GM21529 (cell line): Measurements from ENCODE around the gene CPLANE1.
A peak's percentile ranks its signal among the peaks of the same experiment; 100 is the strongest.
"Not testable (repeated sequence)": the region's sequence is repeated elsewhere in the genome, so short reads cannot be mapped to it uniquely, and the experiment has no call there.

Source experiments
- ATAC-seq: cut with Tn5 transposase; IDR thresholded peaks from one replicate; pipeline ENCODE4 v1.9.1; 2021; ENCODE audit not compliant: unreplicated experiment

Gene CPLANE1

GRCh38 chr5:37121465-37121864 is 127.7 kb downstream of the CPLANE1 start:
- ATAC-seq, result no peak

GRCh38 chr5:37121027-37121426 is 128.1 kb downstream of the CPLANE1 start:
- ATAC-seq, result no peak

- ATAC-seq, result no peak
Observed at GRCh38 chr5:37120270-37120669, 128.9 kb downstream of the CPLANE1 start.

- ATAC-seq, result no peak
Observed at GRCh38 chr5:37116359-37116758, 132.8 kb downstream of the CPLANE1 start.

GRCh38 chr5:37112383-37112991 is 136.7 kb downstream of the CPLANE1 start:
- ATAC-seq, result peak; percentile 33

GRCh38 chr5:37111426-37112382 is 137.5 kb downstream of the CPLANE1 start:
- ATAC-seq, result peak; percentile 92

GRCh38 chr5:37110135-37110534 is 139.0 kb downstream of the CPLANE1 start:
- ATAC-seq, result no peak

- no peak for ATAC-seq
Observed at GRCh38 chr5:37109338-37109737, 139.8 kb downstream of the CPLANE1 start.

- ATAC-seq, result no peak
Observed at GRCh38 chr5:37103302-37103701, 145.9 kb downstream of the CPLANE1 start.

- not testable (repeated sequence) for ATAC-seq
Observed at GRCh38 chr5:37099267-37099666, 149.9 kb downstream of the CPLANE1 start.

GRCh38 chr5:37093795-37094194 is 155.4 kb downstream of the CPLANE1 start:
- not testable (repeated sequence) for ATAC-seq

GRCh38 chr5:37090781-37091180 is 158.4 kb downstream of the CPLANE1 start:
- no peak for ATAC-seq

GRCh38 chr5:37090123-37090726 is 159.0 kb downstream of the CPLANE1 start:
- no peak for ATAC-seq

GRCh38 chr5:37088009-37088408 is 161.2 kb downstream of the CPLANE1 start:
- no peak for ATAC-seq

GRCh38 chr5:37086466-37087173 is 162.6 kb downstream of the CPLANE1 start:
- no peak for ATAC-seq

- ATAC-seq, result not testable (repeated sequence)
Observed at GRCh38 chr5:37086026-37086425, 163.2 kb downstream of the CPLANE1 start.

GRCh38 chr5:37082977-37083376 is 166.2 kb downstream of the CPLANE1 start:
- not testable (repeated sequence) for ATAC-seq

GRCh38 chr5:37080697-37081096 is 168.5 kb downstream of the CPLANE1 start:
- ATAC-seq, result no peak

- no peak for ATAC-seq
Observed at GRCh38 chr5:37077146-37077545, 172.0 kb downstream of the CPLANE1 start.

GRCh38 chr5:37075399-37075950 is 173.7 kb downstream of the CPLANE1 start:
- ATAC-seq, result no peak
